Activated naive CD8-positive, alpha-beta T cell (primary cell): ENCODE measurements around the gene HHIPL1.

ENCODE experiments used
- H3K27ac Mint-ChIP-seq: one replicate; pipeline ENCODE4 v1.8.0; 2021; ENCODE audit warnings: mixed read lengths
- H3K27me3 Mint-ChIP-seq: one replicate; pipeline ENCODE4 v1.8.0; 2021; ENCODE audit warnings: mixed read lengths
- H3K36me3 Mint-ChIP-seq: one replicate; pipeline ENCODE4 v1.8.0; 2021; ENCODE audit warnings: mixed read lengths
- H3K4me1 Mint-ChIP-seq: one replicate; pipeline ENCODE4 v1.8.0; 2021; ENCODE audit warnings: low read depth, mixed read lengths
- H3K4me3 Mint-ChIP-seq: one replicate; pipeline ENCODE4 v1.8.0; 2021; ENCODE audit warnings: mild to moderate bottlenecking, mixed read lengths
- H3K9me3 Mint-ChIP-seq: one replicate; pipeline ENCODE4 v1.8.0; 2021; ENCODE audit warnings: low read depth, mixed read lengths

HHIPL1 gene

GRCh38 chr14:99689266-99690236, 44.6 kb downstream of the HHIPL1 start:
- H3K9me3 Mint-ChIP-seq: no peaks in the 10 kb centered on the region
- no peak overlapping the region for H3K27ac Mint-ChIP-seq
- no peak overlapping the region for H3K4me3 Mint-ChIP-seq
- peaks cover 10% of the 10 kb centered on the region for H3K4me1 Mint-ChIP-seq
- H3K27me3 Mint-ChIP-seq: peaks cover 17% of the 10 kb centered on the region
- H3K36me3 Mint-ChIP-seq: no peaks in the 10 kb centered on the region

DNA sequence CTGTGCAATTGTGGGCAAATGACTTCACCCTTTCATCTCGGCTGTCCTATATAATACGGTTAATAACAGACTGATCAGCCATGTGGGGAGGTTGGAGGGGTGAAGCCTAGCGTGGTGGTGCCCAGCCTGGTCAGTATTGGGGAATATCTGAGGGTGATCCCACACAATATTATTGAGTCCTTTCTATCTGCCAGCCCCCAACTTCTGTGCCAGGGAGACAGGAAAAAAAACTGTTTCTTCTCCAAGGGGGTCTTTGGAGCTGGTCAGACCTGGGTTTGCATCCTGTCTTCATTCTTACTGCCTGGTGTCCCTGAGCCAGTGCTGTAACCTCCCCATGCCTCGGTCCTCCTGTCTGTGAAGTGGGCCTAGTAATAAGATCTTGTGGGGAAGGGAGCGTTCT, 45.7 kb downstream of the HHIPL1 start:
- no peak overlapping the region for H3K4me3 Mint-ChIP-seq
- H3K4me1 Mint-ChIP-seq: peaks cover 10% of the 10 kb centered on the region
- no peaks in the 10 kb centered on the region for H3K36me3 Mint-ChIP-seq
- peaks cover 17% of the 10 kb centered on the region for H3K27me3 Mint-ChIP-seq
- no peaks in the 10 kb centered on the region for H3K9me3 Mint-ChIP-seq
- no peak overlapping the region for H3K27ac Mint-ChIP-seq

- no peak overlapping the region for H3K27ac Mint-ChIP-seq
- H3K9me3 Mint-ChIP-seq: no peaks in the 10 kb centered on the region
- no peak overlapping the region for H3K4me3 Mint-ChIP-seq
- no peaks in the 10 kb centered on the region for H3K36me3 Mint-ChIP-seq
- H3K27me3 Mint-ChIP-seq: peaks cover 17% of the 10 kb centered on the region
- H3K4me1 Mint-ChIP-seq: peaks cover 10% of the 10 kb centered on the region
These were observed 46.4 kb downstream of the HHIPL1 start for GRCh38 chr14:99691111-99691885.

GRCh38 chr14:99693918-99694317, 49.0 kb downstream of the HHIPL1 start:
- no peaks in the 10 kb centered on the region for H3K36me3 Mint-ChIP-seq
- H3K27me3 Mint-ChIP-seq: peaks cover 15% of the 10 kb centered on the region
- no peak overlapping the region for H3K27ac Mint-ChIP-seq
- no peaks in the 10 kb centered on the region for H3K9me3 Mint-ChIP-seq
- peaks cover 2% of the 10 kb centered on the region for H3K4me1 Mint-ChIP-seq
- no peak overlapping the region for H3K4me3 Mint-ChIP-seq

DNA sequence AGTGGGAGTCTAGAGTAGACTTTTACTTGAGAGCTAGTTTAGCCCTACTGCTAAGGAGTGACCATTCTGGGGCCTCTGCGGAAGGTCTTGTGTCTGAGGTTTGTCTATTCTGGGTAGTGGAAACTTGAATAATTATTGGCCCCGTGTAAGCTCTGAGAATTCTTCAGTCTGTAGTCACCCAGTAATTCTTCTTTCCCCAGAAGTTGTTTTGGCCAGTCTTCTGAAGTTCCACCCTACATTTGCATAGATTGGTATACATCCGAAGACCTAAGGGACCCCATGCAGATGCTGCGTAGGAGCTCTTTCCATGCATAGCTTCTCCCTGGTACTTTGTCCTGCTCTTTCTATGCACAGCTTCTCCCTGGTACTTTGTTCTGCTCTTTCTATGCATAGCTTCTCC, 52.0 kb downstream of the HHIPL1 start:
- Mint-ChIP-seq H3K27ac (no peak overlapping the region), H3K4me3 (no peak overlapping the region), H3K36me3 (no peaks in the 10 kb centered on the region), H3K27me3 (peaks cover 1% of the 10 kb centered on the region), H3K9me3 (peaks cover under 1% of the 10 kb centered on the region), H3K4me1 (peaks cover 5% of the 10 kb centered on the region)

GRCh38 chr14:99698236-99698635, 53.3 kb downstream of the HHIPL1 start:
- Mint-ChIP-seq H3K36me3 (peaks cover 5% of the 10 kb centered on the region), H3K27me3 (peaks cover 1% of the 10 kb centered on the region), H3K4me1 (peaks cover 5% of the 10 kb centered on the region), H3K27ac (no peak overlapping the region), H3K9me3 (peaks cover 8% of the 10 kb centered on the region), H3K4me3 (no peak overlapping the region)

GRCh38 chr14:99698642-99699041, 53.7 kb downstream of the HHIPL1 start:
- no peak overlapping the region for H3K4me3 Mint-ChIP-seq
- peaks cover 1% of the 10 kb centered on the region for H3K27me3 Mint-ChIP-seq
- peaks cover 12% of the 10 kb centered on the region for H3K9me3 Mint-ChIP-seq
- H3K4me1 Mint-ChIP-seq: peaks cover 5% of the 10 kb centered on the region
- no peak overlapping the region for H3K27ac Mint-ChIP-seq
- peaks cover 9% of the 10 kb centered on the region for H3K36me3 Mint-ChIP-seq

DNA sequence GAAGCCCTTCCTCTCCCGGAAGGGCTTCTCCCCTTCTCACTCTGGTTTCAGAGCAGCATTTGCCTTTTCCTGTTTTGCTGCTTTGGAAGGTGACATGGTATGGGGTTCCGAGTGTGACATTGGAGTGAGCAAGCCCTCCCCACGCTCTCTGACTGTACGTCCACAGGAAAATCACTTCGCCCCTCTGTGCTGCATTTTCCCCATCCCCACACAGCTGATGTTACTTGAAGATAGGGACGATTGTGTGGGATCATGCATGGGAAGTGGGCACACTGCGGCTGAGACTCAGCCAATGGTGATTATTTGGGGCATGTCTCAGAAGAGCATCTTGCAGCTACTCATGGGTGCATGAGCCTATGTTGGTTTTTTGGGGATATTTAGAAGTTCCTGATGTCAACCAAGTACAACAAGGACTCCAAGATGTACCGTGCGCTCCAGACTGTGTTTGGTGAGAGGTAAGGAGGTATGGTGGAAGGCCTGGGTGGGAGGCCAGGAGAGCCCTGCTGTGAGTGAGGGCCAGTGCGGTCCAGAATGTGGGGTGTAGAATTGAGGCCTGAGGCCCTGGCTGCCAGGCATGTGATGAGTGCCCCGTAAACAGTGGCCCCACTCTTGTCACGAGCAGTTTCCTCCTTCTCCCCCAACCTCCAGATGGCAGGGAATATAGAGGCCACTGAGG, 54.3 kb downstream of the HHIPL1 start:
- peaks cover 5% of the 10 kb centered on the region for H3K4me1 Mint-ChIP-seq
- no peak overlapping the region for H3K4me3 Mint-ChIP-seq
- peaks cover 13% of the 10 kb centered on the region for H3K9me3 Mint-ChIP-seq
- peaks cover 9% of the 10 kb centered on the region for H3K36me3 Mint-ChIP-seq
- H3K27ac Mint-ChIP-seq: no peak overlapping the region
- H3K27me3 Mint-ChIP-seq: peaks cover 1% of the 10 kb centered on the region

GRCh38 chr14:99699861-99700260, 54.9 kb downstream of the HHIPL1 start:
- peaks cover 5% of the 10 kb centered on the region for H3K4me1 Mint-ChIP-seq
- peaks cover 13% of the 10 kb centered on the region for H3K9me3 Mint-ChIP-seq
- H3K27ac Mint-ChIP-seq: no peak overlapping the region
- H3K4me3 Mint-ChIP-seq: no peak overlapping the region
- H3K27me3 Mint-ChIP-seq: peaks cover 4% of the 10 kb centered on the region
- H3K36me3 Mint-ChIP-seq: peaks cover 15% of the 10 kb centered on the region

DNA sequence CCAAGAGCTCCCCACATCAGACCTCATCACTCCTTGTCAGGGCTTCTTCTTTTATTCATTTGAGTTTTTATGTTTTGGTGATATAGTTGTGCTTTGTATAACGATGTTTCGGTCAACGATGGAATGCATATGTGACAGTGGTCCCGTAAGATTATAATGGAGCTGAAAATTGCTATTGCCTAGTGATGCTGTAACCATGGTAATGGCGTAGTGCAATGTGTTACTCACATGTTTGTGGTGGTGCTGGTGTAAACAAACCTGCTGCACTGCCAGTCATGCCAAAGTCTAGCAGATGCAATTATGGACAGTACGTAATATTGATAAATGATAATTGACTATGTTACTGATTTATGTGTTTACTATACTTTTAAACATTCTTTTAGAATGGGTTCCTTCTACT, 55.5 kb downstream of the HHIPL1 start:
- Mint-ChIP-seq H3K27me3 (peaks cover 4% of the 10 kb centered on the region), H3K4me1 (peaks cover 5% of the 10 kb centered on the region), H3K36me3 (peaks cover 15% of the 10 kb centered on the region), H3K9me3 (peaks cover 13% of the 10 kb centered on the region), H3K4me3 (no peak overlapping the region), H3K27ac (no peak overlapping the region)

- H3K4me3 Mint-ChIP-seq: no peak overlapping the region
- peaks cover 5% of the 10 kb centered on the region for H3K4me1 Mint-ChIP-seq
- peaks cover 13% of the 10 kb centered on the region for H3K9me3 Mint-ChIP-seq
- H3K27me3 Mint-ChIP-seq: peaks cover 4% of the 10 kb centered on the region
- peaks cover 15% of the 10 kb centered on the region for H3K36me3 Mint-ChIP-seq
- no peak overlapping the region for H3K27ac Mint-ChIP-seq
These were observed 56.3 kb downstream of the HHIPL1 start for GRCh38 chr14:99701260-99701659.

- H3K9me3 Mint-ChIP-seq: peaks cover 13% of the 10 kb centered on the region
- peaks cover 4% of the 10 kb centered on the region for H3K27me3 Mint-ChIP-seq
- H3K4me3 Mint-ChIP-seq: no peak overlapping the region
- H3K36me3 Mint-ChIP-seq: peaks cover 18% of the 10 kb centered on the region
- H3K27ac Mint-ChIP-seq: no peak overlapping the region
- peaks cover 5% of the 10 kb centered on the region for H3K4me1 Mint-ChIP-seq
These were observed 57.2 kb downstream of the HHIPL1 start for GRCh38 chr14:99702115-99702514.

GRCh38 chr14:99703381-99703780, 58.5 kb downstream of the HHIPL1 start:
- no peak overlapping the region for H3K27ac Mint-ChIP-seq
- H3K4me3 Mint-ChIP-seq: no peak overlapping the region
- peaks cover 13% of the 10 kb centered on the region for H3K9me3 Mint-ChIP-seq
- H3K27me3 Mint-ChIP-seq: peaks cover 4% of the 10 kb centered on the region
- peaks cover 18% of the 10 kb centered on the region for H3K36me3 Mint-ChIP-seq
- peaks cover 5% of the 10 kb centered on the region for H3K4me1 Mint-ChIP-seq

GRCh38 chr14:99704037-99704436, 59.1 kb downstream of the HHIPL1 start:
- no peak overlapping the region for H3K4me3 Mint-ChIP-seq
- H3K36me3 Mint-ChIP-seq: peaks cover 18% of the 10 kb centered on the region
- H3K27ac Mint-ChIP-seq: no peak overlapping the region
- H3K4me1 Mint-ChIP-seq: peaks cover 3% of the 10 kb centered on the region
- H3K9me3 Mint-ChIP-seq: peaks cover 13% of the 10 kb centered on the region
- peaks cover 6% of the 10 kb centered on the region for H3K27me3 Mint-ChIP-seq
